DND-41 (cell line): Measurements from ENCODE around the gene NLGN1.

Experiments
- ATAC-seq: fragments of 200-7000 bp; cut with Tn5 transposase; 3 replicates; pipeline ENCODE4 v1.9.1; 2021; ENCODE audit warnings: low read depth; ENCODE audit not compliant: insufficient read depth
- DNase-seq: peaks from one replicate; pipeline ENCODE4 v3.0.0-alpha.2; 2020
- H2AFZ ChIP-seq: 2 replicates; pipeline ENCODE4 v1.6.0; 2012; ENCODE audit warnings: low read depth, low read length
- H3K27ac ChIP-seq: 2 replicates; pipeline ENCODE4 v1.5.1; 2012; ENCODE audit warnings: low read length, inconsistent platforms
- H3K27me3 ChIP-seq: fragments of 200-600 bp; sonication (generic); 2 replicates; pipeline ENCODE4 v1.6.0; 2012; ENCODE audit warnings: low read length, mild to moderate bottlenecking, inconsistent platforms; ENCODE audit not compliant: insufficient read depth, poor library complexity
- H3K36me3 ChIP-seq: 2 replicates; pipeline ENCODE4 v1.5.1; 2012; ENCODE audit warnings: low read length, inconsistent platforms; ENCODE audit not compliant: insufficient read depth
- H3K4me1 ChIP-seq: 2 replicates; pipeline ENCODE4 v1.5.1; 2012; ENCODE audit warnings: mild to moderate bottlenecking, low read length; ENCODE audit not compliant: insufficient read depth
- H3K4me2 ChIP-seq: 2 replicates; pipeline ENCODE4 v1.6.0; 2012; ENCODE audit warnings: mild to moderate bottlenecking, moderate library complexity, low read length, inconsistent platforms; ENCODE audit not compliant: insufficient read depth
- H3K4me3 ChIP-seq, 2 experiments: fragments of 200-600 bp in 1 of 2; shearing (Covaris generic) in 1 of 2; 2 replicates each; pipeline ENCODE4 v1.5.1; 2012 to 2016; ENCODE audit warnings: inconsistent platforms in 2 of 2, low read length in 2 of 2, mild to moderate bottlenecking in 2 of 2, low read depth in 1 of 2, moderate library complexity in 1 of 2
- H3K79me2 ChIP-seq: 2 replicates; pipeline ENCODE4 v1.6.0; 2012; ENCODE audit warnings: low read length, inconsistent platforms; ENCODE audit not compliant: insufficient read depth
- H3K9ac ChIP-seq: 2 replicates; pipeline ENCODE4 v1.6.0; 2012; ENCODE audit warnings: low read depth, mild to moderate bottlenecking, inconsistent platforms, low read length, moderate library complexity
- H3K9me3 ChIP-seq: 2 replicates; pipeline ENCODE4 v1.5.1; 2012; ENCODE audit warnings: low read length, moderate library complexity, mild to moderate bottlenecking, inconsistent platforms; ENCODE audit not compliant: insufficient read depth, severe bottlenecking
- H4K20me1 ChIP-seq: 2 replicates; pipeline ENCODE4 v1.6.0; 2012; ENCODE audit warnings: low read length; ENCODE audit not compliant: insufficient read depth
- EZH2 ChIP-seq: IDR thresholded peaks from 3 replicates; pipeline ENCODE4 v1.6.1; 2012; ENCODE audit warnings: borderline replicate concordance, low read depth, mild to moderate bottlenecking, moderate library complexity, low read length, inconsistent platforms; ENCODE audit not compliant: severe bottlenecking
- TF ChIP-seq, protein P1 (sequence below): IDR thresholded peaks from 2 replicates; pipeline ENCODE4 v1.5.1; 2012; ENCODE audit warnings: borderline replicate concordance, low read length, moderate library complexity, mild to moderate bottlenecking; ENCODE audit not compliant: poor library complexity, severe bottlenecking; ENCODE audit errors: extremely low read depth

NLGN1 gene

DNA sequence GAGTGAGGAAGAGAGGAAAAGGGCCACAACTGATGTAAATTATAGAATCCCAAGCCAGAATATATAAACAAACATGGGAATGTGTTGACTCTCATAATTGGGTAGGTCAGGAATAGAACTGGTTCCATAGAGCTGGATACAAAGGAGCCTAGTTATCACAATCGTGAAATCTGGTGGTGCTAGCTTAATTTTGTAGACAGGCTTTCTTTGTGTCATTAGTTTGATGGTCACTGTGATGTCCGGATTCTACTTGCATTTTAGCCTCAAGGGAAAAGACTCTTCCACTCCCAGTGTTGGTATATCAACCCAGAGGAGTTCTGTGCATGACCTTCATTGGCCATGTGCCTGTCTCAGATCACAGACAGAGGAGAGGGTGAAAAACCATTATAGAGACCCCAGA, 81.8 kb downstream of the NLGN1 start:
- ATAC-seq: no peak
- no peaks in the 10 kb centered on the region for H3K36me3 ChIP-seq

DNA sequence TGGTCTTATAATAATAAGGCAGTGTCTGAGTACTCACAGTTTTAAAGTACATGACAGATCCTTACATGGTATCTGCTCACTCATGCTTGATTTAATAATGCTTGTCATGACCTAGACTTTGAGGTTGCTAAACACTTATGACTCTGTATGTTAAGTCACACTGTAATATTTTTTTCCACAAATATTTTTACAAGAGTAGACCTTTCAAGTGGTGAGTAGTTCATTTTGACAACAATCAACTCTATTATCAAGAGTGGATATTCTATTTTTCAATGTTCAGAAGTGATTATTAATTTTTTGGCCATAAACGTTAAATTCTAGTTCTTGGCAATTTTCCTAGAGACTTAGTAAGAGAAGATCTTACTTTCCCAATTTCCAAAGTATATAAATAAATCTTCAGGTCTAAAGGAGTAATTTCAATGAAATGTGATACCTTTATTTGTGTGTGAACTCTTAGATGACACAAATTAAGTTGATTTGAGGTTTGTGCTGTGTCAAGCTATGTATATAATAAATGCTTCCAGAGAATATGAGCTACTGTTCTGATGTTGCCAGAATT, 104.5 kb downstream of the NLGN1 start:
- Histone ChIP-seq H3K36me3 (no peaks in the 10 kb centered on the region), H3K4me1 (no peaks in the 10 kb centered on the region), H4K20me1 (no peaks in the 10 kb centered on the region), H3K79me2 (no peaks in the 10 kb centered on the region), H3K9me3 (no peaks in the 10 kb centered on the region), H3K27me3 (no peaks in the 10 kb centered on the region), H3K9ac (no peak overlapping the region), H3K27ac (no peak overlapping the region), H3K4me3 (no peak overlapping the region), H3K4me2 (no peak overlapping the region), H2AFZ (no peak overlapping the region)
- TF ChIP-seq, protein P1, sequence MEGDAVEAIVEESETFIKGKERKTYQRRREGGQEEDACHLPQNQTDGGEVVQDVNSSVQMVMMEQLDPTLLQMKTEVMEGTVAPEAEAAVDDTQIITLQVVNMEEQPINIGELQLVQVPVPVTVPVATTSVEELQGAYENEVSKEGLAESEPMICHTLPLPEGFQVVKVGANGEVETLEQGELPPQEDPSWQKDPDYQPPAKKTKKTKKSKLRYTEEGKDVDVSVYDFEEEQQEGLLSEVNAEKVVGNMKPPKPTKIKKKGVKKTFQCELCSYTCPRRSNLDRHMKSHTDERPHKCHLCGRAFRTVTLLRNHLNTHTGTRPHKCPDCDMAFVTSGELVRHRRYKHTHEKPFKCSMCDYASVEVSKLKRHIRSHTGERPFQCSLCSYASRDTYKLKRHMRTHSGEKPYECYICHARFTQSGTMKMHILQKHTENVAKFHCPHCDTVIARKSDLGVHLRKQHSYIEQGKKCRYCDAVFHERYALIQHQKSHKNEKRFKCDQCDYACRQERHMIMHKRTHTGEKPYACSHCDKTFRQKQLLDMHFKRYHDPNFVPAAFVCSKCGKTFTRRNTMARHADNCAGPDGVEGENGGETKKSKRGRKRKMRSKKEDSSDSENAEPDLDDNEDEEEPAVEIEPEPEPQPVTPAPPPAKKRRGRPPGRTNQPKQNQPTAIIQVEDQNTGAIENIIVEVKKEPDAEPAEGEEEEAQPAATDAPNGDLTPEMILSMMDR: no peak
- no peak for TF ChIP-seq EZH2
- no peak for ATAC-seq
- DNase-seq: no peak

More for the DNA sequence above, 81.8 kb downstream of the NLGN1 start:
- Histone ChIP-seq H3K9me3 (no peaks in the 10 kb centered on the region), H3K27ac (no peak overlapping the region), H3K79me2 (no peaks in the 10 kb centered on the region), H2AFZ (no peak overlapping the region), H3K4me1 (no peaks in the 10 kb centered on the region), H3K27me3 (no peaks in the 10 kb centered on the region), H3K9ac (no peak overlapping the region), H4K20me1 (no peaks in the 10 kb centered on the region), H3K4me3 (no peak overlapping the region), H3K4me2 (no peak overlapping the region)
- no peak for TF ChIP-seq EZH2
- TF ChIP-seq, protein P1: no peak
- no peak for DNase-seq

DNA sequence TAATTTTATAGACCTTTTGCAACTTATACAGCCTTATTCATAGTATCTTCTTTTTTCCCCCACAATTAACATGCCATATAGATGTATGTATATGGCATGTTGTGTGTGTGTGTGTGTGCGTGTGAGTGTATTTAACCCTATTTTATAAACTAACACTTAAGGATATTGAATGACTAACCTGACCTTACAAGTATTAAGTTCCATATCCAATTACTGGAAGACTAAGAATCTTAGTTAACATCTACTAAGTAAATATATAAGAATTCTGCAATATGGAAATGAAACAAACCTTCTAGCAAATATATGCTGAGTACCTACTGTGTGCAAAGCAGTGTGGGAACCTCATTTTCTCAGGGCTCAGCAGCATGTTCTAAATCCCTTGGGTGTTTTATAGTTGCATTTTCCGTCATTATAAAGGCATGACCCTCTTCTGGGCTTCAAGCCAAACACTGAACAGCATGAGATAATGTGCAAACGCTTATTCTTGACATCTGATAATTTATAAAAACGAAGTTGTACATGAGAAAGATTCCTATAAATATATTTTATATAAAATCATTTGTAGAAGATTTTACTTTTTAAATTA, 105.5 kb downstream of the NLGN1 start:
- ATAC-seq (no peak), DNase-seq (no peak)
- no peak overlapping the region for H3K9ac ChIP-seq
- no peaks in the 10 kb centered on the region for H3K9me3 ChIP-seq
- H3K4me3 ChIP-seq: no peak overlapping the region
- H3K4me1 ChIP-seq: no peaks in the 10 kb centered on the region
- no peak overlapping the region for H3K27ac ChIP-seq
- H4K20me1 ChIP-seq: no peaks in the 10 kb centered on the region
- H3K4me2 ChIP-seq: no peak overlapping the region
- no peaks in the 10 kb centered on the region for H3K79me2 ChIP-seq
- no peaks in the 10 kb centered on the region for H3K27me3 ChIP-seq
- H3K36me3 ChIP-seq: no peaks in the 10 kb centered on the region
- no peak overlapping the region for H2AFZ ChIP-seq
- TF ChIP-seq EZH2: no peak
- TF ChIP-seq, protein P1: no peak

DNA sequence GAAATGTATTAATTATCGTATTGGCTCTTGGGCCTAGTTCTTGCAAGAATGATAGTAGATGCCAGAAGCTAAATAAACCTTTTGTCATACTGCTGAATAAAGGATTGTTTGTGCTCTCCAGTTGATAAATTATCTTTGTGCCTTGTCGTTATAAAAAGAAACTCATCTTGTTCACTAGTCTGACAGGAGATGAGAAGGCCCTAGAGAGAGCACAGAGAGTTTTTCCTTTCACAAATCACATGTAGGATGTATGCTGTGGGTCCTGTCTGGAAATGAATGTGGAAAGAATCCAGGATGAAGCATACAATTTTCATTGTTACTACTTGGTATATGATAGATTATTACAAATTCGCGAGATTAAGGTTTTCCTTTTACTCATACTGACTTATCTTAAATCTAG, 113.0 kb downstream of the NLGN1 start:
- Histone ChIP-seq H3K36me3 (no peaks in the 10 kb centered on the region), H3K4me3 (no peak overlapping the region), H3K79me2 (no peaks in the 10 kb centered on the region), H2AFZ (no peak overlapping the region), H3K9me3 (no peaks in the 10 kb centered on the region), H3K27ac (no peak overlapping the region), H3K27me3 (no peaks in the 10 kb centered on the region), H4K20me1 (0 out of 2 replicates have a peak, but pooled peaks cover 2% of the 10 kb centered on the region), H3K4me1 (no peaks in the 10 kb centered on the region), H3K4me2 (no peak overlapping the region), H3K9ac (no peak overlapping the region)
- TF ChIP-seq, protein P1: no peak
- TF ChIP-seq EZH2: no peak
- DNase-seq (no peak), ATAC-seq (no peak)
